MM.1S (cell line): ENCODE measurements around the gene JPH3.

Source experiments
- CTCF ChIP-seq: fragments of 300-600 bp; sonication (generic); IDR thresholded peaks from 2 replicates; pipeline ENCODE4 v1.5.1; 2016; ENCODE audit warnings: antibody characterized with exemption, low read length, mixed read lengths
- EZH2 ChIP-seq: fragments of 300-600 bp; sonication (generic); optimal IDR thresholded peaks from 2 replicates; pipeline ENCODE3; 2017; ENCODE audit warnings: low read depth, mild to moderate bottlenecking, antibody characterized with exemption, low read length, mixed read lengths
- EZH2phosphoT487 ChIP-seq: fragments of 300-600 bp; sonication (generic); IDR thresholded peaks from 2 replicates; pipeline ENCODE4 v1.6.1; 2018; ENCODE audit warnings: antibody characterized with exemption, low read length

GRCh38 chr16:87728026-87728425 lies 125.7 kb downstream of the JPH3 start:
- TF ChIP-seq EZH2phosphoT487: no peak
- TF ChIP-seq CTCF: no peak
- no peak for TF ChIP-seq EZH2
